ENCODE data around the gene C2. TPM values are rescaled to one million over a fixed set of nuclear protein-coding genes. Genes with fewer than 3 reads are reported as not detected.

Gene C2
- total RNA-seq, 1 experiment from 2014 or later: 1.3 TPM

DNA sequence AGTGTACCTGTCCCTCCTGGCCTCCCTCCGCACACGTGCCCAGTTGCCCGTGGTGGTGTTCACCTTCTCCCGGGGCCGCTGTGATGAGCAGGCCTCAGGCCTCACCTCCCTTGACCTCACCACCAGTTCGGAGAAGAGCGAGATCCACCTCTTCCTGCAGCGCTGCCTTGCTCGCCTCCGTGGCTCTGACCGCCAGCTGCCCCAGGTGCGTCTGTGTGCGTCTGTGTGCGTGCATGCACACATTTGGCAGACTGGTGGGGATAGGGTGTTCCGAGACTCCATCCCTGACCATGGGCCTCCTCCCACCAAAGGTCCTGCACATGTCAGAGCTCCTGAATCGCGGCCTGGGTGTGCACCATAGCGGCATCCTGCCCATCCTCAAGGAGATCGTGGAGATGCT lies 36.4 kb downstream of the C2 start (continued):
- TF ChIP-seq, protein P1, sequence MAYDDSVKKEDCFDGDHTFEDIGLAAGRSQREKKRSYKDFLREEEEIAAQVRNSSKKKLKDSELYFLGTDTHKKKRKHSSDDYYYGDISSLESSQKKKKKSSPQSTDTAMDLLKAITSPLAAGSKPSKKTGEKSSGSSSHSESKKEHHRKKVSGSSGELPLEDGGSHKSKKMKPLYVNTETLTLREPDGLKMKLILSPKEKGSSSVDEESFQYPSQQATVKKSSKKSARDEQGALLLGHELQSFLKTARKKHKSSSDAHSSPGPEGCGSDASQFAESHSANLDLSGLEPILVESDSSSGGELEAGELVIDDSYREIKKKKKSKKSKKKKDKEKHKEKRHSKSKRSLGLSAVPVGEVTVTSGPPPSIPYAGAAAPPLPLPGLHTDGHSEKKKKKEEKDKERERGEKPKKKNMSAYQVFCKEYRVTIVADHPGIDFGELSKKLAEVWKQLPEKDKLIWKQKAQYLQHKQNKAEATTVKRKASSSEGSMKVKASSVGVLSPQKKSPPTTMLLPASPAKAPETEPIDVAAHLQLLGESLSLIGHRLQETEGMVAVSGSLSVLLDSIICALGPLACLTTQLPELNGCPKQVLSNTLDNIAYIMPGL (CRISPR knock-in tag; IDR thresholded peaks at IDR 0.05): no peak
- TF ChIP-seq NR1H2 (CRISPR knock-in tag; IDR thresholded peaks at IDR 0.05): no peak
- TF ChIP-seq, protein P2, sequence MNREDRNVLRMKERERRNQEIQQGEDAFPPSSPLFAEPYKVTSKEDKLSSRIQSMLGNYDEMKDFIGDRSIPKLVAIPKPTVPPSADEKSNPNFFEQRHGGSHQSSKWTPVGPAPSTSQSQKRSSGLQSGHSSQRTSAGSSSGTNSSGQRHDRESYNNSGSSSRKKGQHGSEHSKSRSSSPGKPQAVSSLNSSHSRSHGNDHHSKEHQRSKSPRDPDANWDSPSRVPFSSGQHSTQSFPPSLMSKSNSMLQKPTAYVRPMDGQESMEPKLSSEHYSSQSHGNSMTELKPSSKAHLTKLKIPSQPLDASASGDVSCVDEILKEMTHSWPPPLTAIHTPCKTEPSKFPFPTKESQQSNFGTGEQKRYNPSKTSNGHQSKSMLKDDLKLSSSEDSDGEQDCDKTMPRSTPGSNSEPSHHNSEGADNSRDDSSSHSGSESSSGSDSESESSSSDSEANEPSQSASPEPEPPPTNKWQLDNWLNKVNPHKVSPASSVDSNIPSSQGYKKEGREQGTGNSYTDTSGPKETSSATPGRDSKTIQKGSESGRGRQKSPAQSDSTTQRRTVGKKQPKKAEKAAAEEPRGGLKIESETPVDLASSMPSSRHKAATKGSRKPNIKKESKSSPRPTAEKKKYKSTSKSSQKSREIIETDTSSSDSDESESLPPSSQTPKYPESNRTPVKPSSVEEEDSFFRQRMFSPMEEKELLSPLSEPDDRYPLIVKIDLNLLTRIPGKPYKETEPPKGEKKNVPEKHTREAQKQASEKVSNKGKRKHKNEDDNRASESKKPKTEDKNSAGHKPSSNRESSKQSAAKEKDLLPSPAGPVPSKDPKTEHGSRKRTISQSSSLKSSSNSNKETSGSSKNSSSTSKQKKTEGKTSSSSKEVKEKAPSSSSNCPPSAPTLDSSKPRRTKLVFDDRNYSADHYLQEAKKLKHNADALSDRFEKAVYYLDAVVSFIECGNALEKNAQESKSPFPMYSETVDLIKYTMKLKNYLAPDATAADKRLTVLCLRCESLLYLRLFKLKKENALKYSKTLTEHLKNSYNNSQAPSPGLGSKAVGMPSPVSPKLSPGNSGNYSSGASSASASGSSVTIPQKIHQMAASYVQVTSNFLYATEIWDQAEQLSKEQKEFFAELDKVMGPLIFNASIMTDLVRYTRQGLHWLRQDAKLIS (CRISPR knock-in tag; IDR thresholded peaks at IDR 0.05; ENCODE audit: borderline replicate concordance): no peak
- TF ChIP-seq JUN (CRISPR knock-in tag; IDR thresholded peaks at IDR 0.05): no peak
- TF ChIP-seq TCF7 (CRISPR knock-in tag; IDR thresholded peaks at IDR 0.05; ENCODE audit: low read depth): no peak
- TF ChIP-seq, protein P3, sequence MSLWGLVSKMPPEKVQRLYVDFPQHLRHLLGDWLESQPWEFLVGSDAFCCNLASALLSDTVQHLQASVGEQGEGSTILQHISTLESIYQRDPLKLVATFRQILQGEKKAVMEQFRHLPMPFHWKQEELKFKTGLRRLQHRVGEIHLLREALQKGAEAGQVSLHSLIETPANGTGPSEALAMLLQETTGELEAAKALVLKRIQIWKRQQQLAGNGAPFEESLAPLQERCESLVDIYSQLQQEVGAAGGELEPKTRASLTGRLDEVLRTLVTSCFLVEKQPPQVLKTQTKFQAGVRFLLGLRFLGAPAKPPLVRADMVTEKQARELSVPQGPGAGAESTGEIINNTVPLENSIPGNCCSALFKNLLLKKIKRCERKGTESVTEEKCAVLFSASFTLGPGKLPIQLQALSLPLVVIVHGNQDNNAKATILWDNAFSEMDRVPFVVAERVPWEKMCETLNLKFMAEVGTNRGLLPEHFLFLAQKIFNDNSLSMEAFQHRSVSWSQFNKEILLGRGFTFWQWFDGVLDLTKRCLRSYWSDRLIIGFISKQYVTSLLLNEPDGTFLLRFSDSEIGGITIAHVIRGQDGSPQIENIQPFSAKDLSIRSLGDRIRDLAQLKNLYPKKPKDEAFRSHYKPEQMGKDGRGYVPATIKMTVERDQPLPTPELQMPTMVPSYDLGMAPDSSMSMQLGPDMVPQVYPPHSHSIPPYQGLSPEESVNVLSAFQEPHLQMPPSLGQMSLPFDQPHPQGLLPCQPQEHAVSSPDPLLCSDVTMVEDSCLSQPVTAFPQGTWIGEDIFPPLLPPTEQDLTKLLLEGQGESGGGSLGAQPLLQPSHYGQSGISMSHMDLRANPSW (CRISPR knock-in tag; conservative IDR thresholded peaks at IDR 0.05; ENCODE audit: low read depth): no peak

DNA sequence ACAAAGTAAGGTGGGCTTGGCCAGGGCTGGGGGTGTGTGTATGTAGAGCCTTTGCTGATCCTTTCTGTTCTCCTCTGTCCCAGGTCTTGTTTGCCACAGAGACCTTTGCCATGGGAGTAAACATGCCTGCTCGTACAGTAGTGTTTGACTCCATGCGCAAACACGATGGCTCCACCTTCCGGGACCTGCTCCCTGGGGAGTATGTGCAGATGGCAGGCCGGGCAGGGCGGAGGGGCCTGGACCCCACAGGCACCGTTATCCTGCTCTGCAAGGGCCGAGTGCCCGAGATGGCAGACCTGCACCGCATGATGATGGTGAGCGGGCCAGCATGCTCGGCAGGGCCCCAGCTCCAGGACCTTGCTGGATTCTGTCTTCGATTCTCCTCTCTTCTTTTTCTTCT lies 38.2 kb downstream of the C2 start:
- H3K4me3 Mint-ChIP-seq: no peak overlapping the region
- no peak for TF ChIP-seq HMGA2 (CRISPR knock-in tag; IDR thresholded peaks at IDR 0.05)
- TF ChIP-seq IRF2 (CRISPR knock-in tag; IDR thresholded peaks at IDR 0.05; ENCODE audit: borderline replicate concordance, low read depth): no peak
- TF ChIP-seq ETV6 (CRISPR knock-in tag; IDR thresholded peaks at IDR 0.05): no peak
- no peak for TF ChIP-seq ZNF219 (CRISPR knock-in tag; IDR thresholded peaks at IDR 0.05; ENCODE audit: borderline replicate concordance)
- TF ChIP-seq ZNF416 (CRISPR knock-in tag; IDR thresholded peaks at IDR 0.05): no peak
- TF ChIP-seq NR3C1 (CRISPR knock-in tag; conservative IDR thresholded peaks at IDR 0.05; ENCODE audit: low read depth): no peak
- no peaks in the 10 kb centered on the region for H3K9me3 Mint-ChIP-seq
- ATAC-seq: no peak
- no peaks in the 10 kb centered on the region for H3K27me3 Mint-ChIP-seq (ENCODE audit: low read depth)
- CTCF ChIA-PET: no interaction called here
- peaks cover 71% of the 10 kb centered on the region for H3K36me3 Mint-ChIP-seq
- H3K4me1 Mint-ChIP-seq: no peaks in the 10 kb centered on the region
- POLR2A ChIA-PET: no interaction called here
- DNase-seq (ENCODE audit: low spot score): no peak
- no peak overlapping the region for H3K27ac Mint-ChIP-seq

DNA sequence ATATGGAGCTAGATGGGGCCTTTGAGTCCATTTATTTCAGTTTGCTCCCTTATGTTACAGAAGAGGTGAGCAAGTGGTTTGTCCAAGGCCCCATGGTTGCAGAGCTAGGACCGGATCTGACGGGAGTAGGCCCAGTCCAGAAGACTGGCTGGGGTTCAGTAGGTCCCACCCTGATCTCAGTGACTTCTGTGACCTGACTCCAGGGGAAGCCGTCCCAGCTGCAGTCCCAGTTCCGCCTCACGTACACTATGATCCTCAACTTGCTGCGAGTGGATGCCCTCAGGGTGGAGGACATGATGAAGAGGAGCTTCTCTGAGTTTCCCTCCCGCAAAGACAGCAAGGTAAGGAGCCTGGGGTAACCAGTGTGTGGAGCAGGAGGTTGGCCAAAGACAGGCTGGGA lies 39.0 kb downstream of the C2 start:
- CTCF ChIA-PET: interaction anchor here (1.8 kb wide), 1 partner anchor 14 kb away, joined by 6 read pairs; no protein-coding TSS in a partner anchor
- no peaks in the 10 kb centered on the region for H3K27me3 Mint-ChIP-seq (ENCODE audit: low read depth)
- DNase-seq (ENCODE audit: low spot score): no peak
- ATAC-seq: no peak
- POLR2A ChIA-PET: interaction anchor here (0.7 kb wide), 1 partner anchor 184 kb away, joined by 3 read pairs; no protein-coding TSS in a partner anchor
- peaks cover 63% of the 10 kb centered on the region for H3K36me3 Mint-ChIP-seq
- no peaks in the 10 kb centered on the region for H3K9me3 Mint-ChIP-seq
- no peak overlapping the region for H3K4me3 Mint-ChIP-seq
- H3K4me1 Mint-ChIP-seq: no peaks in the 10 kb centered on the region
- no peak overlapping the region for H3K27ac Mint-ChIP-seq
- TF ChIP-seq, protein P4, sequence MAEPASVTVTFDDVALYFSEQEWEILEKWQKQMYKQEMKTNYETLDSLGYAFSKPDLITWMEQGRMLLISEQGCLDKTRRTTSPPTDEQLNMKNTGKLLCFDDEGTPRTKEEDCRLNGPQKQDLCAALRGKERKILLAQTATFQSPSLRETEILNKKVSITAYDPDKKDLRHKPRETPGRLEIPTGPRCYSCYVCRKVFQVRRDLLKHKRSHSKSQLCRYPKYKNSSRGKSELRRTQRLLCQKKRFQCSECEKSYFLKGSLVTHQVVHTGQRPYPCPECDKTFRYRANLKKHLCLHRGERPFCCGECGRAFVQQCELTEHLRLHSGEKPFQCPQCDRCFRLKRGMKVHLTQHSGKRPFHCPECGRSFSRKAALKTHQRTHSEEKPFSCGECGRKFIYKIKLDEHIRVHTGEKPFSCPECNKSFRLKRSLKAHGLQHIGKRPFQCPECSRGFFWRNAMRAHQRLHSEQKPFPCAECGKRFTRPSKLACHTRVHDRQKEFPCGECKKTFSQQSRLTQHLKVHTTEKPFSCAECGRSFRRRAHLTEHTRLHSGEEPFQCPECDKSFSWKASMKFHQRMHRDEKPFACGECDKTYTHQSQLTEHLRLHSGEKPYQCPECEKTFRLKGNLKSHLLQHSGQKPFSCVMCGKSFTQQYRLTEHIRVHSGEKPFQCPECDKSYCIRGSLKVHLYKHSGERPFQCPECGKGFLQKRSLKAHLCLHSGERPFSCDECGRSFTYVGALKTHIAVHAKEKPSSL (CRISPR knock-in tag; conservative IDR thresholded peaks at IDR 0.05): no peak
- no peak for TF ChIP-seq MYBL2 (CRISPR knock-in tag; IDR thresholded peaks at IDR 0.05)
- no peak for TF ChIP-seq FOXP1 (CRISPR knock-in tag; IDR thresholded peaks at IDR 0.05; ENCODE audit: borderline replicate concordance)
- TF ChIP-seq ZNF671 (CRISPR knock-in tag; IDR thresholded peaks at IDR 0.05): no peak
- TF ChIP-seq NR2C2 (CRISPR knock-in tag; IDR thresholded peaks at IDR 0.05): no peak
- TF ChIP-seq, protein P3 (CRISPR knock-in tag; conservative IDR thresholded peaks at IDR 0.05; ENCODE audit: low read depth): no peak
- no peak for TF ChIP-seq NR3C1 (CRISPR knock-in tag; conservative IDR thresholded peaks at IDR 0.05; ENCODE audit: low read depth)
